HG02798 (cell line): ENCODE data around the gene KIFAP3.
"Not testable (repeated sequence)": the region's sequence is repeated elsewhere in the genome, so short reads cannot be mapped to it uniquely, and the experiment has no call there.

Source experiments
- ATAC-seq: cut with Tn5 transposase; IDR thresholded peaks from one replicate; pipeline ENCODE4 v1.9.1; 2021; ENCODE audit warnings: mild to moderate bottlenecking; ENCODE audit not compliant: unreplicated experiment, poor library complexity

The KIFAP3 gene

GRCh38 chr1:169928438-169929209, 145.9 kb downstream of the KIFAP3 start:
- peak; percentile 78 for ATAC-seq

DNA sequence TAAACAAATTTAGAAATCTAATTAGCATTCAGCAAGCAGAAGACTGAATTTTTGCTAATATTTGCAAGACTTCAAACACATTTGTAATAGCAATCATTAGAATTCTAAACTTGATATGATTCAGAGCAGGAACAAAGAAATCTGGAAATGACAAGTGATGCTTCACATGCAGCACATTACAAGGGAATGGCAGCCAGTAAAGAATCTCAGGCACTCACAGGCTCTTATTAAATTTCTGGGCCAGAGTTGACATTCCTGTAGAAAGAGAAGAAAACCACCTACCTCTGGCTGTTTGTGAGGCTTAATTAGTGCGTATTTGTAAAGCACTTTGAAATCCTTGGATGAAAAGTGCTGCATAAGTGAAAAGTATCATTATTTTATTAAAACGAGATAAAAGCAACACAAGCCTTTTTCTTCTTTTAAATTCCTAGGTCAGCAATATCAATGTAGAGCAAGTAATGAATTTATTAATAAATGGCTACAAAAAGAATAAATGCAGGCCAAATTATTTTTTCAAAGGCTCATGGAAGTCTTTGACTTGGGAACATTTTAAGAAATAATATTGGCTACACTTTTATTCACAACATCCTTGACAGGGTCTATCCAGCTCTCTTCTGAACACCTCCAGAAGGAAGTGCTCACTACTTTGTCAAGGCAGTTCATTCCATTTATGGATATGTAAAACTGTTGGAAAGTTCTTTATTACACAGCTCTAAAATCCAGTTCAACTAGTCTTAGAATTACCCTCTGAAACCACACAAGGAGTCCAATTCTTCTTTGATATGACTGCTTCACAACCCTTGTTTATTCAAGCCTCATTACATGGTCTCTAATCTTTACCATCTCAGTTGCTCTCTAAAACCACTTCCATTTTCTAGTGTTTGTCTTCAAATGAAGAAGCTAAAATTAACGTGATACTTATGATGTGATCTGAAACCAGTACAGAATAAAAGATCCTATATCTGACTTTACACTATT, 148.7 kb downstream of the KIFAP3 start:
- peak; percentile 53 for ATAC-seq

- no peak for ATAC-seq
Measured at GRCh38 chr1:169924829-169925228, 149.7 kb downstream of the KIFAP3 start.

DNA sequence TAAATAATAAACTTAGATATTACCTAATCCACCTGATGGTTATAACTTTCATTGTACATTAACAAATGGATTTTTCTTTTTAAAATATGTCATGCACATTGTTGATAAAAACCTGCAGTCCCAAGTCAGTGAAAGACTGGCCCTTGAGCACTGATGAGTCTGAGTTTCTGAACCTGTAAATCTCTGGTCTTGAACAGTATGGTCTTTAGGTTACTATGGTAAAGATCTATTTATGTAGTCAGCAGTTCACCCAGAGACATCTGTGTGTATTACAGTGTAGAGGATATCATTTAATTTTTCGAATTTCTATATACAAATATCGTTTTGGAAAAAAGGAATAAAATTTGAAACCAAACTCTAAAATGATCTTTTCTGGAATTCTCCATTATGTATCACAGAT, 150.4 kb downstream of the KIFAP3 start:
- ATAC-seq: no peak

GRCh38 chr1:169921080-169921479, 153.4 kb downstream of the KIFAP3 start:
- no peak for ATAC-seq

GRCh38 chr1:169918927-169919326, 155.6 kb downstream of the KIFAP3 start:
- no peak for ATAC-seq

GRCh38 chr1:169918220-169918619, 156.3 kb downstream of the KIFAP3 start:
- not testable (repeated sequence) for ATAC-seq

DNA sequence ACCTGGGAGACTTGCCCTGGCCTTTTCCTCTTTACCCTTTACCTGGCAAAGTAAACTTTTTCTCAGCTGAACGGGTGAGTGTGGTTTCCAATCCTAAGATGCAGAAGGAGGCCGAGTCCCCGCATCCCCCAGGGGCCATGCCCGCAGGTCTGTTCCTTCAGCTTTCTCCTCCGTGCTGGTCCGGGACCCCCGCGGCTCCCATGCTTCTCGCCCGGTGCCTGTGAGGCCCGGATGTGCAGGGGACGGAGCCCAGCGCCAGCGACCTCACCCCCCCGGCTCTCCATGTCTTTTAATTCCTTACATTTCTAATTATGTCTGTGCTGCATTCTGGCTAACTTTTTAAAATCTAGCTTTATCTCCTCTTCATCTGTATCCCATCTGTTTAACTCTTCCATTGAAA, 159.3 kb downstream of the KIFAP3 start:
- no peak for ATAC-seq

- ATAC-seq: no peak
Measured at GRCh38 chr1:169914531-169914930, 160.0 kb downstream of the KIFAP3 start.

DNA sequence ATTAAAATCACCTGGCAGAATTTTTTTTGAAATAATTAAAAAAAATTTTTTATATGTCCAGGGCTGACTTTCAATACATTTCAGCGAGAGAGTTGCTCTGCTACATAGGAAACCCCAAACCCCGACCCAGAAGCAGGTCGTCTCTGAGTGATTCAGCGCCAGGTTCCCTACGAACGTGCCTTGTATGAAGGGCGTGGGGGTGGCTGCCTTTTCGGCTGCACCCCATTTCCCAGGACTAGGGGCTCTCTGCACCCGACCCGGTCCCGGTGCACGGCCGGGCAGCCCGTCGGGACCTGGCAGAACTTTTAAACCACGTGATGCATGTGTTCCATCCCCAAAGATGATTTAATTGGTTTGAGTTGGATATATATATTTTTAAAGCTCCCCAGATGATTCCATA, 165.0 kb downstream of the KIFAP3 start:
- ATAC-seq: no peak

DNA sequence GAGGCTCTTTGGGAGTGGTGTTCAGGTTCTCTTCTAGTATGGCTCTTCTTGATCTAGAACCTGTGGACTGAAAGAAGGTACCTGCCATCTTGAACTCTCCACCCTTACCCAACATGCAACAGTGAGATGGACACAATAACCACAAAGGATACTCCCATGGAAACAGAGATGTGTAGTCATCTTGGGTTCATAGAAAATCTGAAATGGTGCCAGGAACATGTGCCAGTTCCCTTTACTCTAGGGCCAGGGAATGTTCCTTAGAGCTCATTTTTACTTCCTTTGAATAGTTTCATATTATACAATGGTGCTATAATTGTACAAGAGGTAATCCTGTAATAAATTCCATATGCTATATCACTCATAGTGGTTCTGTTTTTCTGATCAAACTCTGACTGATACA, 167.6 kb downstream of the KIFAP3 start:
- no peak for ATAC-seq

- ATAC-seq: no peak
Measured at GRCh38 chr1:169904834-169905233, 169.7 kb downstream of the KIFAP3 start.

DNA sequence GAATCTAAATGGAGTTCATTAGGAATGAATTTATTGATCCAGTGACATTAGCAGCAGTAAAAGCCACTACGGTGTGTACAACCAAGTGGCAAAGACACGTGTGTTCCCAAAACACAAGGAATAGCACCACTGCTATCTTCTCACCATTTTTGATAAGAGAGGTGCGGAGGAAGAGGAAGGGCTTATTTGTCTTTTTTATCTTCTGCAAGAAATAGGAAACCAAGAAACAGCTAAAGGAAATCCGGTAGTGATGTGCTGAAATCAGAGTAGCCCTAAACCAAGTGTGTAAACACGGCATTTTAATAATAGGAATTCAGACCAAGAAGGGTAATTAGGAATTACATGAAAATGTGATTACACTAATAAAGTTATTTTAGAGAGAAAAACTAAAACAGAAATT, 171.7 kb downstream of the KIFAP3 start:
- no peak for ATAC-seq

GRCh38 chr1:169901115-169901514, 173.4 kb downstream of the KIFAP3 start:
- no peak for ATAC-seq

- ATAC-seq: no peak
Measured at GRCh38 chr1:169900571-169900970, 173.9 kb downstream of the KIFAP3 start.

- ATAC-seq: no peak
Measured at GRCh38 chr1:169899519-169900217, 174.8 kb downstream of the KIFAP3 start.

- ATAC-seq: no peak
Measured at GRCh38 chr1:169896013-169896412, 178.5 kb downstream of the KIFAP3 start.

DNA sequence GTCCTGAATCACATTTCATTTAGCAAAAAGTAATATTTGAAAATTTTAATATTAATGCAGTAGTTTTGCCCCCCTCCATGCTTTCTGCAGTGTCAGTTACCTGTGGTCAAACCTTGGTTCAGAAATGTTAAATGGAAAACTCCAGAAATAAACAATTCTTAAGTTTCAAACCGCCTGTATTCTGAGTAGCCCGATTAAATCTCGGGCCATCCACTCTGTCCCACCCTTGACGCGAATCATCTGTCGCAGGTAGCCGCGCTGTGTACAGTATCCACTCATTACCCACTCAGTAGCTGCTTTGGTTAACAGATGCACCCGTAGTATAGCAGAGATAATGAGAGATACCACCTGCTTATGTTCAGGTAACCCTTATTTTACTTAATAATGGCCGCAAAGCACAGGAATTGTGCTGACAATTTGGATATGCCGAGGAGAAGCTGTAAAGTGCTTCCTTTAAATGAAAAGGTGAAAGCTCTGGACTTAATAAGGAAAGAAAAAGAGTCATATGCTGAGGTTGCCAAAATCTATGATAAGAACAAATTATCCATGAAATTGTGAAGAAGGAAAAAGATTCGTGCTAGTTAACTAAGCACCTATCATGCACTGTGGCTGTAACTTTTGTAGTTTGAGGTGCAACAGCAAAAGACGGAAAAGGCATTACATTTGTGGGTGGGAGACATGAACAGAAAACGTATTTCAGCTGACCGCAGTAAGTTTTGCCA, 179.9 kb downstream of the KIFAP3 start:
- no peak for ATAC-seq

- peak; percentile 88 for ATAC-seq
Measured at GRCh38 chr1:169893645-169894423, 180.7 kb downstream of the KIFAP3 start, which contains the start of gene SCYL3. SCYL3 (minus strand) TSS chr1:169893896; CDS start chr1:169888840, 5,056 bp downstream.
